PC-9 (cell line): ENCODE data around the gene RPL19.

Experiments used
- EZH2 ChIP-seq: fragments of 200-600 bp; sonication (generic); IDR thresholded peaks from 2 replicates; pipeline ENCODE4 v1.8.0; 2017; ENCODE audit warnings: antibody characterized with exemption, low read depth
- TF ChIP-seq, protein P1 (sequence below): fragments of 200-600 bp; sonication (generic); conservative IDR thresholded peaks from 2 replicates; pipeline ENCODE4 v1.6.1; 2017; ENCODE audit warnings: mixed run types, antibody characterized with exemption, mild to moderate bottlenecking, moderate library complexity

DNA sequence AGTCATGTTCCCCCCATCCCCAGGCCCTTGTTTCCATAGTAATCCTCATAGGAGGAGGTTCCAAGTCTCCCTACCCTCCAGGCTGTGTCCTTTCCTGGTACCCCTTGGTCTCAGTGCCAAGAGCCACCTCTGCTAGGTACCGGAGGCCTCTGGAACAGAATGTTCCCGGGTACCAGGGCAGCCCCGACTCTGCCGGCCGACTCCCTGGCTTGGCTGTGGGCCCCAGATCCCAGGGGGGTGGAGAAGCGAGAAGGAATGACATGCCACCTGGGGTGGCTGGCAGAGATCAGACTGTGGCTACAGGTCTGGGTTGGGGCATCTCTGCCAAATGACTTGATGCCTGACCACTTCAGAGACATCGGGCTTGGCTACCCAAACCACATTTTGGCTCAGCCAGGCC lies 22.1 kb downstream of the RPL19 start:
- TF ChIP-seq, protein P1, sequence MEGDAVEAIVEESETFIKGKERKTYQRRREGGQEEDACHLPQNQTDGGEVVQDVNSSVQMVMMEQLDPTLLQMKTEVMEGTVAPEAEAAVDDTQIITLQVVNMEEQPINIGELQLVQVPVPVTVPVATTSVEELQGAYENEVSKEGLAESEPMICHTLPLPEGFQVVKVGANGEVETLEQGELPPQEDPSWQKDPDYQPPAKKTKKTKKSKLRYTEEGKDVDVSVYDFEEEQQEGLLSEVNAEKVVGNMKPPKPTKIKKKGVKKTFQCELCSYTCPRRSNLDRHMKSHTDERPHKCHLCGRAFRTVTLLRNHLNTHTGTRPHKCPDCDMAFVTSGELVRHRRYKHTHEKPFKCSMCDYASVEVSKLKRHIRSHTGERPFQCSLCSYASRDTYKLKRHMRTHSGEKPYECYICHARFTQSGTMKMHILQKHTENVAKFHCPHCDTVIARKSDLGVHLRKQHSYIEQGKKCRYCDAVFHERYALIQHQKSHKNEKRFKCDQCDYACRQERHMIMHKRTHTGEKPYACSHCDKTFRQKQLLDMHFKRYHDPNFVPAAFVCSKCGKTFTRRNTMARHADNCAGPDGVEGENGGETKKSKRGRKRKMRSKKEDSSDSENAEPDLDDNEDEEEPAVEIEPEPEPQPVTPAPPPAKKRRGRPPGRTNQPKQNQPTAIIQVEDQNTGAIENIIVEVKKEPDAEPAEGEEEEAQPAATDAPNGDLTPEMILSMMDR, result no peak
- no peak for TF ChIP-seq EZH2
